ENCODE data around the gene HOXC10. TPM values are rescaled to one million over a fixed set of nuclear protein-coding genes. Genes with fewer than 3 reads are reported as not detected.

Gene HOXC10
- total RNA-seq, 1 donor from 2014 or later, result 0.85 TPM

- no peak for DNase-seq
Observed at GRCh38 chr12:53965281-53966084, 19.5 kb upstream of the HOXC10 start.

GRCh38 chr12:53966085-53966384 lies 18.9 kb upstream of the HOXC10 start:
- DNase-seq, result no peak

GRCh38 chr12:53966385-53967133 lies 18.4 kb upstream of the HOXC10 start:
- no peak for DNase-seq

- no peak for DNase-seq
Observed at GRCh38 chr12:53967421-53967925, 17.5 kb upstream of the HOXC10 start.

GRCh38 chr12:53968214-53969127 lies 16.5 kb upstream of the HOXC10 start:
- DNase-seq, result no peak

GRCh38 chr12:53969588-53970259 lies 15.2 kb upstream of the HOXC10 start:
- DNase-seq, result no peak

- no peak for DNase-seq
Observed at GRCh38 chr12:53970451-53970850, 14.5 kb upstream of the HOXC10 start.

- DNase-seq, result no peak
Observed at GRCh38 chr12:53971129-53971528, 13.8 kb upstream of the HOXC10 start.

- DNase-seq, result no peak
Observed at GRCh38 chr12:53971686-53972085, 13.3 kb upstream of the HOXC10 start.

GRCh38 chr12:53972152-53972702 lies 12.7 kb upstream of the HOXC10 start:
- DNase-seq, result no peak

- no peak for DNase-seq
Observed at GRCh38 chr12:53972722-53973235, 12.2 kb upstream of the HOXC10 start, which contains the start of gene HOXC11. HOXC11 (plus strand) TSS chr12:53973126; CDS start chr12:53973242, 116 bp downstream.

GRCh38 chr12:53973236-53974042 lies 11.5 kb upstream of the HOXC10 start:
- DNase-seq, result no peak

GRCh38 chr12:53974084-53975063 lies 10.6 kb upstream of the HOXC10 start, which contains the start of gene HOTAIR:
HOTAIR (minus strand) TSS chr12:53974954.
- DNase-seq, result no peak

- DNase-seq, result no peak
Observed at GRCh38 chr12:53975064-53975471, 9.9 kb upstream of the HOXC10 start.

- DNase-seq, result no peak
Observed at GRCh38 chr12:53975479-53976152, 9.3 kb upstream of the HOXC10 start.

- no peak for DNase-seq
Observed at GRCh38 chr12:53976172-53976822, 8.6 kb upstream of the HOXC10 start.

- no peak for DNase-seq
Observed at GRCh38 chr12:53976823-53977595, 7.9 kb upstream of the HOXC10 start.

Data from dermis blood vessel endothelial cell (primary cell).